ENCODE results near the gene NAA38. TPM values are rescaled to one million over a fixed set of nuclear protein-coding genes. Genes with fewer than 3 reads are reported as not detected.

Gene NAA38
- total RNA-seq, 1 experiment from 2014 or later = 50.2 TPM

DNA sequence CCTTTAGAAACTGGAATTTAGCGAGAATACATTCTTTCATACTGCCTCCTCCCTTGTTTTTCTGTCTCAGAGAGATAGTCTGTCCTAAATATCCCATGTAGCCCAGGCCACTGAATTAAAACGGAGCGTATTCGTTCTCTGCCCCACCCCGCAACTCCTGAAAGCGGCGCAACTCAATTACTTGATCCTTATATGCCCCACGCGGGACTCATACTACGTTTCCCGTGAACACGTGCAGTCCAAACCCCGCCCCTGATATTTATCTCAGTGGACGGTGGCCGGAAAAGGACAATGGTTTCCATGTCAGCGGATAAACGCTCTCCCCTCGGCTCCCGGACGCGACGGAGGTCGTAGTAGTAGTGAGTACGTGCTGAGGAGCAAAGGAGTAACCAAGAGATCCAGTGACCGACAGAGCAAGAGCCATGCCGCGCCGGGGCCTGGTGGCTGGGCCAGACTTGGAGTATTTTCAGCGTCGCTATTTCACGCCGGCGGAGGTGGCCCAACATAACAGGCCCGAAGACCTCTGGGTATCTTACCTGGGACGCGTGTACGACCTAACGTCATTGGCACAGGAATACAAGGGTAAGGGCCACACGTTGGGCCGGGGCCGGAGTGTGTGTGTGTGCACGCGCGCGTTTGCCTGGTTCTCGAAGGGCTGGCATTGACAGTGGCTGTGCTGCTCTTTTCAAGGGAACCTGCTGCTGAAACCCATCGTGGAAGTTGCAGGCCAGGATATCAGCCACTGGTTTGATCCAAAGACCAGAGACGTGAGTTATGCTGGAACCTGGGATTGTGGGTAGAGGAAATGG lies 558 bp upstream of the NAA38 start, which contains the start of gene CYB5D1:
CYB5D1 (plus strand) TSS at position 291 of the 809 bp plus-strand sequence; CDS start at position 423, 132 bp downstream.
- Histone ChIP-seq H4K8ac (replicated peaks; ENCODE audit: insufficient read length, low read depth, low read length) (no peak within 1 kb of the TSS), H3K9me3 (ENCODE audit: control insufficient read depth, low read depth, low read length) (no peaks in the 10 kb centered on the region), H4K20me1 (ENCODE audit: control insufficient read depth, insufficient read depth, insufficient read length) (no peaks in the 10 kb centered on the region), H3K56ac (ENCODE audit: insufficient read length, low read depth, low read length) (no peak within 1 kb of the TSS), H3K4me2 (ENCODE audit: insufficient read depth, insufficient read length, low read length) (peak within 1 kb of the TSS; percentile 97), H2BK12ac (ENCODE audit: insufficient read length, low read depth, low read length) (no peak within 1 kb of the TSS), H3K79me1 (ENCODE audit: insufficient read depth, low read depth, low read length, poor library complexity, severe bottlenecking) (no peaks in the 10 kb centered on the region), H4K91ac (ENCODE audit: insufficient read length, low read depth, low read length) (no peak within 1 kb of the TSS), H3K9ac (ENCODE audit: extremely low read depth, insufficient read length, low read length) (peak within 1 kb of the TSS; percentile 89), H3K27ac (ENCODE audit: insufficient read length, low read depth, low read length) (no peak within 1 kb of the TSS), H2BK20ac (ENCODE audit: low read depth, low read length, poor library complexity, severe bottlenecking) (no peak within 1 kb of the TSS), H2BK120ac (ENCODE audit: low read depth, low read length, poor library complexity, severe bottlenecking) (no peak within 1 kb of the TSS), H2BK5ac (ENCODE audit: insufficient read length, low read length) (no peak within 1 kb of the TSS), H3K18ac (ENCODE audit: insufficient read length, low read depth, low read length) (peak within 1 kb of the TSS; percentile 94), H4K5ac (ENCODE audit: insufficient read length, low read depth, low read length) (no peak within 1 kb of the TSS), H3K23ac (ENCODE audit: insufficient read length, low read depth, low read length) (no peak within 1 kb of the TSS), H2AK5ac (ENCODE audit: insufficient read length, low read length) (no peak within 1 kb of the TSS), H3K79me2 (ENCODE audit: insufficient read depth, low read length) (no peaks in the 10 kb centered on the region), H3K23me2 (ENCODE audit: insufficient read length, low read depth, low read length, poor library complexity, severe bottlenecking) (peaks cover 29% of the 10 kb centered on the region), H3K4ac (ENCODE audit: low read depth, low read length) (no peak within 1 kb of the TSS), H2BK15ac (ENCODE audit: low read depth, low read length) (no peak within 1 kb of the TSS), H3K27me3 (ENCODE audit: insufficient read depth, low read length) (peaks cover 20% of the 10 kb centered on the region; the same call in 1 of the 2 replicates), H2AFZ (ENCODE audit: low read length) (no peak within 1 kb of the TSS), H3K14ac (ENCODE audit: insufficient read depth, low read length) (peak within 1 kb of the TSS; percentile 92), H3T11ph (ENCODE audit: low read length) (no peak within 1 kb of the TSS), H3K4me1 (ENCODE audit: insufficient read depth, low read length) (no peaks in the 10 kb centered on the region; the same call in 1 of the 2 replicates)
- peak; percentile 93 for DNase-seq
- Mint-ChIP-seq H3K4me1 (peaks cover 18 to 24% of the 10 kb centered on the region in 2 experiments), H3K4me3 (no peak within 1 kb of the TSS), H3K27ac (no peak within 1 kb of the TSS; a peak in 1 of 7 replicates), H3K9me3 (0 out of 5 replicates have a peak, but pooled peaks cover 0 to 3% of the 10 kb centered on the region in 2 experiments), H3K36me3 (ENCODE audit: insufficient read depth in 1 of 3, low read depth in 3 of 3) (peaks cover 0 to 23% (median 5%) of the 10 kb centered on the region in 3 experiments; a peak in 3 of 7 replicates), H3K27me3 (ENCODE audit: low read depth) (peaks cover 10% of the 10 kb centered on the region)
- TF ChIP-seq, protein P1, sequence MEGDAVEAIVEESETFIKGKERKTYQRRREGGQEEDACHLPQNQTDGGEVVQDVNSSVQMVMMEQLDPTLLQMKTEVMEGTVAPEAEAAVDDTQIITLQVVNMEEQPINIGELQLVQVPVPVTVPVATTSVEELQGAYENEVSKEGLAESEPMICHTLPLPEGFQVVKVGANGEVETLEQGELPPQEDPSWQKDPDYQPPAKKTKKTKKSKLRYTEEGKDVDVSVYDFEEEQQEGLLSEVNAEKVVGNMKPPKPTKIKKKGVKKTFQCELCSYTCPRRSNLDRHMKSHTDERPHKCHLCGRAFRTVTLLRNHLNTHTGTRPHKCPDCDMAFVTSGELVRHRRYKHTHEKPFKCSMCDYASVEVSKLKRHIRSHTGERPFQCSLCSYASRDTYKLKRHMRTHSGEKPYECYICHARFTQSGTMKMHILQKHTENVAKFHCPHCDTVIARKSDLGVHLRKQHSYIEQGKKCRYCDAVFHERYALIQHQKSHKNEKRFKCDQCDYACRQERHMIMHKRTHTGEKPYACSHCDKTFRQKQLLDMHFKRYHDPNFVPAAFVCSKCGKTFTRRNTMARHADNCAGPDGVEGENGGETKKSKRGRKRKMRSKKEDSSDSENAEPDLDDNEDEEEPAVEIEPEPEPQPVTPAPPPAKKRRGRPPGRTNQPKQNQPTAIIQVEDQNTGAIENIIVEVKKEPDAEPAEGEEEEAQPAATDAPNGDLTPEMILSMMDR (conservative IDR thresholded peaks at IDR 0.05) = no peak
- WGBS (ENCODE audit: extremely low coverage, insufficient read length, low lambda C conversion rate) = no CpG with 5 or more reads among the region's 48 CpGs

Data from H9 (cell line).